ENCODE measurements around the gene ATP7A.

DNA sequence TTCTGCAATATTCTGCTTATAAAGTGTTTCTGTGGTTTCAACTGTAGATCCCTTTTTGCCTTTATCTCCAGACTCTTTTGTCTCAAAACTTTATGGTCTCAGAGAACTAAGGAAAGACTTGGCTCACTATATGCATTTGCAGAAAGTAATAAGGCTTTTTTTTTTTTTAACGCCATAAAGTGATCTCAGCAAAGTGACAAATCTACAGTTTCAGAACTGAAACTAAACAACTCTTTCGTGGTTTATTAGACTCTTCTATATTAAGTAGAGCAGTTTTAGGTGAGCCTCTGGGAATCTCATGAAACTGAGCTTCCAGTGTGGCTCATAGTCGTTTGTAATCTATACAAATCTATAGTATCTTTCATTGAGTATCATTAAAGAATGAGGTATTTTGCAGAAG is 15.3 kb downstream of the ATP7A start:
- TF ChIP-seq RAD21 (conservative IDR thresholded peaks at IDR 0.05 in 1 of 2, IDR thresholded peaks at IDR 0.05 in 1 of 2) (no peak), CEBPB (IDR thresholded peaks at IDR 0.05) (no peak), CTCF (IDR thresholded peaks at IDR 0.05) (no peak), USF2 (IDR thresholded peaks at IDR 0.05) (no peak), ZSCAN20 (CRISPR knock-in tag; IDR thresholded peaks at IDR 0.05) (no peak), POLR2A (IDR thresholded peaks at IDR 0.05; ENCODE audit: low read length) (no peak), ZNF302 (CRISPR knock-in tag; IDR thresholded peaks at IDR 0.05) (no peak), CHD2 (IDR thresholded peaks at IDR 0.05; ENCODE audit: low read length, partially characterized antibody) (no peak), RFX5 (IDR thresholded peaks at IDR 0.05) (no peak), NR3C1 (IDR thresholded peaks at IDR 0.05) (no peak), ESRRA (IDR thresholded peaks at IDR 0.05; ENCODE audit: borderline replicate concordance, low read length) (no peak), HOXB13 (CRISPR knock-in tag; IDR thresholded peaks at IDR 0.05; ENCODE audit: low read depth) (no peak)
